NCI-H1092 (cell line): ENCODE measurements around the gene SNAI3.
A peak's percentile ranks its signal among the peaks of the same experiment; 100 is the strongest.

ENCODE experiments used
- DNase-seq: peaks from one replicate; lab custom pipeline; 2025; lab: John Stamatoyannopoulos, UW

Gene SNAI3

DNA sequence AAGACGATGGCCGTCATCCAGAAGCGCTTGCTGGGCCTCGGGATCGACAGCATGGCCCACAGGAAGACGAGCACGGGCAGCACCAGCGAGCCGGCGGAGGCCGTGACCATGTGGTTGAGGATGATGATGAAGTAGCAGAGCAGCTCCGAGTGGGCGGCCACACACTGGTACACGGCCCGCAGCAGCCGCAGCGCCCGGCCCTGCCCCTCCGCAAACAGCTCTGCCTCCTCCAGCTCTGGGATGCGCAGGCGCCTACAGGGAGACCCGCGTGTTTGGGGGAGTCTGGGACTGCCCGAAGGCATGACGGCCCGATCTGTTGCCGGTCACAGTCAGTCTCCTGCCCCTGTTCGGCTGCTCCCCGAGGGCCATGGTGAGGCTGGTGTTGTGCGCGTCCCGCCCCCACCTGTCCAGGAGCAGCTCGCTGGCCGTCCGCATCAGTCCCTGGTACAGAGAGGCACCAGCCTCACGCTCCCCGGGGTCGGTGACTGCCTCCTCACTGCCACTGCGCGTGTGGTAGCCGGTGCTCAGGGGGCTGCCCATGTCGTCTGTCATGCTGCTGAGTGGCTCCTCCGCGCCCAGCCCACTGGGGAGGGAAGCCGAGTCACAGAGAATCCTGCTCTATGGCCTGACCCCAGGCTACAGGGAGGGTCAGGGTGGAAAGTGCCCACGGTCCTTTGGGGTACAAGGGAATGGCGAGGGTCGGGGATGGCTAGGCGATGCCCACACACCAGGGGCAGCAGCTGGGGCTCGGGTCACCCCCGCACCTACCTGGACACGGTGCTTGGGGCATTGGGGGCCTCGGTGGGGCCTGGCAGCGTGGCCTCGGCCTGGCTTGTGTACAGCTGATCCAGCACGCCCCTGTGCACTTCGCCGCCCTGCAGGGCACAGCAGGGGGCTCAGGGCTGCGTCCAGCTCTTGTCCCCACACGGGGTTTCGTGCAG is 35.8 kb upstream of the SNAI3 start:
- no peak for DNase-seq

DNA sequence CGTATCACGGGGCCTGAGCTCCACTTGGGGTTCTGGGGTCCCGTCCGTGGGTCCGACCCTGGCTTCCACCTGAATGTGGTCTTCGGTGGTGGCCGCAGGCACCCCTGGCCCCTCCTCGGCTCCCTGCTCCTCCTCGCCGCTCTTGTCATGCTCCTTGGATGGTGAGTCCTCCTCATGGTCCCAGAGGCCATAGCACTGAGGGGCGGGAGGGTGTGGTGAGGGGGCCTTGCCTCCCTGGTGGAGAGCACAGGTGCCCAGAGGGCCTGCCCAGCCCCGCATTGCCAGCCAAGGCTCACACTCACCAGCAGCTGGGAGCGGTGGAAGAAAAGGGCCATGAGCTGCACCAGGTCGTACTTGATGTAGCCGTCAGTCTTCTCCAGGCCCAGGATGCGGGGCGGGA is 34.9 kb upstream of the SNAI3 start:
- DNase-seq: no peak

DNA sequence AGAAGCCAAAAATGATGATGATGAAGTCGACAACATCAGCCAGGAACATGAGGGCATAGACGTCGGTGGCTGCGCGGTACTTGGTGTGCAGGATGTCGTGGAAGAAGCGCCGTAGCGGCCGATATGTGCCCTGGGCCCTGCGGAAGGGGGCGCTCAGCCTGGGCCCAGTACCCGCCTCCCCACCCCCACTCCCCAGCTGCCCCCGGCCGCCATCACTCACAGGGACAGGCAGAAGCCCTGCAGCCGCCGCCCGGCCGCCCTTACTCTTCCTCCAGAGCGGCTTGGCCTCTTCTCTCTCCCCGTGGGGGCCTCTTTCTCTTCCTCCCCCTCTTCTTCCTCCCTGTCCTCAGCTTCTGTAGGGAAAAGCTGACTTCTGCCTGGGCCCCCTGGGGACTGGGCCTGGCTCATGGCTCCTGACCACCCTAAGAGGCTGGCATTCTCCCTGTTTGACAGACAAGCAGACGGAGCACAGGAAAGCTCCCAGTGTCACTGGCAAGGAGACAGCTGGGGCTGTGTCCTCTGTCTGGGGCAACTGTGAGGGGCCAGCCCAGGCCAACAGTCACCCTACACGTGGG is 34.2 kb upstream of the SNAI3 start:
- DNase-seq: no peak

DNA sequence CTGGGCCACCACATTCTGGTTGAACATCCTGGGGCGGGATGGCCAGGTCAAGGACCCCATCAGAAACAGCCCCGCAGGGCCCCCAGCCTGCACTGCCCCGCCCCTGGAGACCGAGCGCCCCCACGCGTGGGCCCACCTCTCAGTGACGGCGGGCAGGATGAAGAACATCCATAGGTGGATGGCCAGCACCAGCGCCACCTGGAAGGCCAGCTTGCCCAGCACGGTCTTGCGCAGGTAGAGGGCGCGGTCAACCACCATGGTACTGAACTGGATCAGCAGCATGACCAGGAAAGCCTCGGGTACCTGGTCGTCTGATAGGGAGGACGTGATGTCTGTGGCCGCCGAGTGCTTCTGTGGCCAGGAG is 33.6 kb upstream of the SNAI3 start:
- DNase-seq: no peak

DNA sequence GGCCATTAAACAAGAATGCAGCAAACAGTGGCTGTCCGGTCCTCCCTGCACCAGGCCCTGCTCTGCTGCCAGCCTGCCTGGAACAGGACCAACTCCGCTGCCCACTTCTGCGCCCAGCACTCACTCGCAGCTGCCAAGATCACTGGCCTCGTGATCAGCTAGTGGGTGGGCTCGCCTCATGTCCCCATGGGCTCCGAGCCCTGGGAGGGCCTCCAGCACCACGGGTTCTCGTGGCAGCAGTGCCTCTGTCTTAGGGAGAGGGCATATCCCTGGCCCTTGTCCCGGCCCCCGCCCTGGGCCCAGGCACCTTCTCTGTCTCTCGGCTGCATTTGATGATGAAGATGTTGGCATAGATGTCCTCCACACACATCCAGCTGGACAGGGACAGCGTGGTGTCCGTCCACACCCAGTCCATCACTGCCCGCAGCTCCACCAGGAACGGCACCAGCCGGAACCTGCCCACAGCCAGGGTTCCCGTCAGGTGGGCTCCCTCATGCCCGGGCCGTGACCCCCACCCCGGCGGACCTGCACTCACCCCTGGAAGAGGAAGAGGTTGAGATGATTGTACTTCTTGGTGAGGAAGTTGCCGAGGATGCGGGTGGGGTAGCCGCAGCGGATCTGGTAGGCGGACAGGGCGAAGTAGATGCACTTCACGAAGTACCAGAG is 33.1 kb upstream of the SNAI3 start:
- DNase-seq: peak; percentile 34

DNA sequence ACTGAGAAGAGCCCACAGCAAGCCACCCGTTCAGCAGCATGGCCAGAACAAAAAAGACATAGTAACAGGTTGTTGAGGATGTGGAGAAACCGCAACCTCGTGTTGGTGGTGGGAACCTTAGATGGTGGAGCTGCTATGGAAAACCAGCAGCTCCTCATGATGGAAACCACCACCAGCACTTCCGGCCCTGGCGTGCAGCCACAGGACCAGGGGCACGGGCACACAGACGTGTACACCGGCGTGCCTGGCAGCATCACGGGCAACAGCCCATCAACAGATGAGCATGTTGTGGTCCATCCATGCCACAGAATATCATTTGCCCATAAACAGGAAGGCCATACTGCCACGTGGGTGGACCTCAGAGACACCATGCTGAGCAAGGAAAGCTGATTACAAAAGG is 31.9 kb upstream of the SNAI3 start:
- DNase-seq: no peak

DNA sequence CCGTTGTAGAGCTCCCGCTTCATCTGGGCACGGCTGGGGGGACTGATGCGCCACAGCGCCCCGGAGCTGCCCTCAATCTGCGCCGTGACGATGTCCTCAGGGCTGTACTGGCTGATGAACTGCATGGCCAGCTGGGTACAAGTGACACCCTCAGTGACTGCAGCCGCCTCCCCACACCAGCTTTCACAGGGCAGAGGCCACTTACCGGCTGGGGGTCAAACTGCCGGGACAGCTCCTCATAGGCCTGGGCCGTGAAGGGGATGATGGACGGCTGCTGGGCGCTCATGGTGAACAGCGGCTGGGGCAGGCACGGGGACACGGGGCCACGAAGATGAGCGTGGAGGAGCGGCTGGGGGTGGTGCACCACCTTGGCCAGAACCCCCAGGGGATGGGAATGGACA is 30.3 kb upstream of the SNAI3 start:
- DNase-seq: no peak

DNA sequence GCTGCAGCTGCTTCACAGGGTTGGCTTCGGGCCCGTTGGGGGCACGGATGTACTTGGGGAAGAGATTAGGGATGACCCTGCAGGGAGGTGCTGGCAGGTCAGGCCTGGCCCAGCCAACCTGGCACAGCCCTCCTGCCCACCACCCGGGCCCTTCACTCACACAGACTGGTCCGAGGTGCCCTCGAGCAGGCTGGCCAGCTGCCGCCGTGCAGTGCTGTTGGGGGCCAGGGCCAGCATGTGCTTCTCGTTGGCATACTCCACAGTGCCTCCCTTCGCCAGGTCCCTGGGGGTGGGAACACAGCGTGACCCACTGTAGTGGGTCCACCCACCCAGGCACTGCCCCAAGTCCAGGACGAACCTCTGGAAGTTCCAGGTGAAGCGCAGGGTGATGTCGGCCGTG is 29.9 kb upstream of the SNAI3 start:
- DNase-seq: no peak

DNA sequence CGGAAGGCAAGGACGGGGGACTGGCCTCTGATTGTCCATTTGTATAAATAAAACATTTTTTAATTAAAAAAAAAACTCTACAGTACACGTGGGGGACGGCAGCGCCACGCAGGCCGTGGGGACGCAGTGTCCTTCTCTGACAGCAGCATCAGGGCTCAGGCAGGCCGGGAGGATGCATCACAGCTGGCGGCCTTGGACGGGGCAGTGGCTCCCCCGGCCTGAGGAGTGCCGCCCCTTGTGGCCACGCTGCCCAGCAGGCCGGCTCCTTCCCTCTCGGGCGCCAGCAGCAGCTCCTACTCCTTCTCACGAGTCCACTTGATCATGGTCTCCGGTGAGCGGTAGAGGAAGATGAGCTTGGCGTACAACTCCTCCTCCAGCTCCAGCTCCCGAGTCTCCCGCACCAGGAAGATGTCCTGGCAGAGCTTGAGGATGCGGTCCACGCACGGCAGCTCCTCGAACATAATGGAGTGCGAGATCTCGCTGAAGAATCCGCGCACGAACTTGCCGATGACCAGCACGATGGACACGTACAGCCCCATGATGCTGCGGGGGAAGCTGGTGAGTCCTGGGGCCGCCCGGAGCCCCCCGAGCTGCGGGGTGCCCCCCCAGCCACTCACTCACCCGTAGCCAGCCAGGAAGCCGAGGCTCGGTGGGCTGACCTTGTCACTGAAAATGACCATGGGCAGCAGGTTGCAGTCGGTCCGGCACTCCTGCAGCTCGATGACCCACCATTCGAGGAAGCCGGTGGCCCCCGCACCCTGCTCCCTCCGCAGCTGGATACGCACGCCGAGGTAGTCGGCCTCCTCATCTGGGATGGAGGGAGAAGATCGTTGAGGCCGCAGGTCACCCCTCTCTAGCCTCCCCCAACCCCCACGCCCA is 29.2 kb upstream of the SNAI3 start:
- DNase-seq: no peak

DNA sequence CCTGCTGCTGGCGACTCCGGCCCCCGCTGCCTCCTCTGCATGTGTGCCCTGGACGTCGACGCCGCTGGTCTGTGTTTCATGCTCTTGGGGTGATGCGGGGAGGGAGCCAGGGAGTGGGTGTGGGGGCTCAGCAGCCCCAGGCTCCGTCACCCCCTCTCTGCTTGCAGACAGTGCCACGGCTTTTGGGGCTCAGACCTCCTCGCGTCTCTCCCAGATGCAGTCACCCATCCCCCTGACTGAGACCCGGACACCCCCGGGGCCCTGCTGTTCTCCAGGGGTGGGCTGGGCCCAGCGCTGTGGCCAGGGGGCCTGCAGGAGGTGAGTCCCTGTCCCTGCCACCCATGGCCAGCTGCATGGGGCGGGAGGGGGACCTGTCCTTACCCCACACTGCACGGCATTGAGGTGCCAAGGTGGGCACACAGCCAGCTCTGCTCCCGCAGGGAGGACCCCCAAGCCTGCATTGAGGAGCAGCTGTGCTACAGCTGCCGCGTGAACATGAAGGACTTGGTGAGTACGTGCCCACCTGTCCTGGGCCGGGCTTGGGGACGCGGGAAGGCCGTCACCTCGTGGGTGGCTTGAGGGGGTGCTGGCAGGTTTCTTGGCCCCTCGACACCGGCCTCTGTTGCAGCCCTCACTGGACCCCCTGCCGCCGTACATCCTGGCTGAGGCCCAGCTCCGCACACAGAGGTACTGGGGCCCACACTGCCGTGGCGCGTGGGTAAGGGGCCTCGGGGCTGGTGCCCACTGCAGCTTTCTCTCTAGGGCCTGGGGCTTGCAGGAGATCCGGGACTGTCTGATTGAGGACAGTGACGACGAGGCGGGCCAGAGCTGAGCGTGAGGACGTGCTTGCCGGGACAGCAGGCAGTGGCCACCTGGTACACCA is 28.4 kb upstream of the SNAI3 start:
- DNase-seq: no peak

DNA sequence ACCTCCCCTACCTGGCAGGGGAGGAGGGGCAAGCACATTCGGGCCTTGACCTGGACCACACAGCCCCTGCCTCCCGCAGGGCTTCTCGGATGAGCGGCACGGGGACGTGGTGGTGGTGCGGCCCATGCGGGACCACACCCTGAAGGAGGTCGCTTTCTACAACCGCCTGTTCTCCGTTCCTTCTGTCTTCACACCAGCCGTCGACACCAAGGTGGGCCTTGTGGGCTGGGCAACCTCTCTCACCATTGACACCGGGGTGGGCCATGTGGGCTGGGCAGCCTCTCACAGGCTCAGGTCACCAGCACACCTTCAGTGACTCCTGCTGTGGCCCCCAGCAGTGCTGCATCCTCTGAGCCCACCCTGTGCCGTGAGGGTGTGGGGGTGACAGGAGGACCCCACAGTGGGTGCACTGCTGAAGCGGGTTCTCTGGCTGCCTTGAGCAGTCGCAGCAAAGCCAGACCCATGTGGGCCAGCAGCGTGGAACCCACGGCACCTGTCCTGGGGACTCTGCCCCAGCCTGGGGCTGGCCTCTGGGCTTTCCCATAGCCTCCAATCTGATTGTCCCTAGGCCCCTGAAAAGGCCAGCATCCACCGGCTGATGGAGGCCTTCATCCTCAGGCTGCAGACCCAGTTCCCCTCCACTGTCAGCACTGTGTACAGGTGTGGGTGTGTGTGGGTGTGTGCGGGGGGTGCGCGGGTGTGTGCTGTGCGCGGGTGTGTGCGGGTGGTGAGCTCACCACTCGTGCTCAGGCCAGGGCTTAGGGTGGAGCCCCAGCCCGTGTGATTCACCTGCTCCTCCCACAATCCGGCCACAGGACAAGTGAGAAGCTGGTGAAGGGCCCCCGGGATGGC is 27.5 kb upstream of the SNAI3 start:
- no peak for DNase-seq

DNA sequence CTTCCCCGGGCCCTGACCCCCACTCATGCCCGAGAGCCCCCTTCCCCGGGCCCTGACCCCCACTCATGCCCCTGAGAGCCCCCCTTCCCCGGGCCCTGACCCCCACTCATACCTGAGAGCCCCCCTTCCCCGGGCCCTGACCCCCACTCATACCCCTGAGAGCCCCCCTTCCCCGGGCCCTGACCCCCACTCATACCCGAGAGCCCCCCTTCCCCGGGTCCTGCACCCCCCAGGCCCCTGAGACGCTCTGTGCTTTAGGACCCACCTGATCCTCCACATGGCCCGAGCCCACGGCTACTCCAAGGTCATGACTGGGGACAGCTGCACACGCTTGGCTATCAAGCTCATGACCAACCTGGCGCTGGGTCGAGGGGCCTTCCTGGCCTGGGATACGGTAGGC is 26.7 kb upstream of the SNAI3 start:
- no peak for DNase-seq

DNA sequence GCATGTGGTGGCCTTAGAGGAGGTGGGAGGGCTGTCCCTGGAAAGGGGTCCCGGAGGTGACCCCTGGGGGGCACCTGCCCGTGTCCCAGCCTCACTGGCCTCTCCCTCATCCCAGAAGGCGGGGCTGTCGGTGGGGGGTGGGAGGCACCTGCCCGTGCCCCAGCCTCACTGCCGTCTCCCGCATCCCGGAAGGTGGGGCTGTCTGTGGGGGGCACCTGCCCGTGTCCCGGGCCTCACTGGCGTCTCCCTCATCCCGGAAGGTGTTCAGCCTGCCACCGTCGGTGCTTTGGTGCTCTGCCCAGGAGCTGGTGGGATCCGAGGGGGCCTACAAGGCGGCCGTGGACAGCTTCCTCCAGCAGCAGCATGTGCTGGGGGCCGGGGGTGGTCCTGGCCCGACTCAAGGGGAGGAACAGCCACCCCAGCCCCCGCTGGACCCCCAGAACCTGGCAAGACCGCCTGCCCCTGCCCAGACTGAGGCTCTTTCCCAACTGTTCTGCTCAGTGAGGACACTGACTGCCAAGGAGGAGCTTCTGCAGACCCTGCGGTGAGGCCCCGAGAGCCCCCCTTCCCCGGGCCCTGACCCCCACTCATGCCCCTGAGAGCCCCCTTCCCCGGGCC is 26.2 kb upstream of the SNAI3 start:
- no peak for DNase-seq

DNA sequence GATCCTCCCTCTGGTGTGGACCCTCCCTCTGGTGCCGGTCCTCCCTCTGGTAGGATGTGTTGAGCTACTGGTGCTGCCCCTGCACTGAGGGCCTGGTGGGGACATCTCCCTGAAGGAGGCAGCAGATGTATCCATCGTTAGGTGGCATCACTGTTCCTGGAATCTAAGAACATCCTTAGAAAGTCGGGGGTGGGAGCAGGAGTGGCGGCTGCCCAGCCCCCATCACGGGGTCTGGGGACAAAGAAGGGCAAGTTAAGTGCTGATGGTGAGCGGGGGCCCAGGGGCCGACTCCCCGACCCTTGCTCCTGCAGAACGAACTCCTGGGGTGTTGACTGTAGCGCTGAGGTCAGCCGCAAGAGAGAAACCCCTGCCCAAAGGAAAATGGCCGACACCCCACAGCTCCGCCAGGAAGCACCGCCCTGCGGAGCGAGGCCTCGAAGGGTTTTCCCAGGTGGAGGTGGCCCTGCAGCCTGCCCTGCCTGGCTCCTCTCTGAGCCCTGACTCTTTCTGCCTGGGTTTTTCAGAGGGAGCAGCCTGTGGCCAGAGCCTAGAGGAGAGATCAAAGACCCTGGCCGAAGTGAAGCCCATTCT is 25.5 kb upstream of the SNAI3 start:
- DNase-seq: no peak

DNA sequence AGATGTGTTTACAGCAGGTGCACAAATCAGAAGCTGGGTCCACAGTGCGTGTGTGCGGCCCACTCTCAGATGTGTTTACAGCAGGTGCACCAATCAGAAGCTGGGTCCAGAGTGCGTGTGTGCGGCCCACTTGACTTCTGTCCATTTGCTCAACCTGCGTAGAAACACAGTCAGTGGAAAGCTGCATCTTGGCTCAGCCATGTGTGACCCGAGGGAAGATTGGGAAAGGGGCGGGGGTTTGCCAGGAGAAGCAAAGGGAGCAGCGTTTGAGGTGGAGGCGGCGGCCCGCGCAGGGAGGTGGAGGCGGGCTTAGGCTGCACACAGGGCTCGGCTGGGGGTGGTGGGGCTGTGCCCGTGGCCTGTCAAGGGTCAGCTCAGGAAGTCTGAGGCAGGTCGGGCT is 24.2 kb upstream of the SNAI3 start:
- DNase-seq: no peak

DNA sequence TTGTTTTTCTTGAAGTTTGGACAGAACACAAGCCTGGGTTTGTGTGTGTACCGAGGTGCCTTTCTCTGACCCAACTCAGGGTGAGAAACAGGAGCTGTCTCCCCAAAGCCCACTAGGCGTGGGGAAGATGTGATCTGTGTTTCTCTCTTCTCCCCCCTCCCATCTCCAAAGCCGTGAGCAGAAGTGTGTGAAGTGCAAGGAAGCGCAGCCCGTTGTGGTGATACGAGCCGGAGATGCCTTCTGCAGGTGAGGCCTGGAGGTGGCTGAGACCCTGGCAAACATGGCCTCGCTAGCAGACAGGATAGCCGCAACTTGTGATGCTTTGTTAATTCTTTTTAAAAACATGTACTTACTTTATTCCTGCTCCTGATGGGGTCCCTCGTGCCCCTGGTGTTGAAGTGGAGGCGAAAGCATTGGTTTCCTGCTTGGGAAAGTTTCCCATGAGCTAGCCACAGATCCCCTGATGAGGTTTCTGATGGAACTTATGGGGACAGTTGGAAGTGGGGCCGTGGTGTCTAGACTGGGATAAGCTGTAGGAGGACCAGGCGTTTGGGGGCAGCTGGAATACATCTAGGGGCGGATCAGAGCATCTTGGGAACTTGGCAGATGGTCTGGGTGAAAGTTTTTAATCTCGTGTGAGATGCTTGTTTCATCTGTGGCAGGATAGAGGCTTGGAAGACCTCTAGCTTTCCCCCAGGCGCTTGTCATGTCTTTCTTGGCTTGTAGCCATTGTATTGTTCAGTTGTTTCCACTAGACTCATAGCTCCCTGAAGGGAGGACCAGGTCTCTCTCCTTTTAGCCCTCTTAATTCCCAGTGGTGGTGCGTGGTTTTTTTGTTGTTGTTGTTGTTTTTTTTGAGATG is 20.9 kb upstream of the SNAI3 start:
- no peak for DNase-seq

DNA sequence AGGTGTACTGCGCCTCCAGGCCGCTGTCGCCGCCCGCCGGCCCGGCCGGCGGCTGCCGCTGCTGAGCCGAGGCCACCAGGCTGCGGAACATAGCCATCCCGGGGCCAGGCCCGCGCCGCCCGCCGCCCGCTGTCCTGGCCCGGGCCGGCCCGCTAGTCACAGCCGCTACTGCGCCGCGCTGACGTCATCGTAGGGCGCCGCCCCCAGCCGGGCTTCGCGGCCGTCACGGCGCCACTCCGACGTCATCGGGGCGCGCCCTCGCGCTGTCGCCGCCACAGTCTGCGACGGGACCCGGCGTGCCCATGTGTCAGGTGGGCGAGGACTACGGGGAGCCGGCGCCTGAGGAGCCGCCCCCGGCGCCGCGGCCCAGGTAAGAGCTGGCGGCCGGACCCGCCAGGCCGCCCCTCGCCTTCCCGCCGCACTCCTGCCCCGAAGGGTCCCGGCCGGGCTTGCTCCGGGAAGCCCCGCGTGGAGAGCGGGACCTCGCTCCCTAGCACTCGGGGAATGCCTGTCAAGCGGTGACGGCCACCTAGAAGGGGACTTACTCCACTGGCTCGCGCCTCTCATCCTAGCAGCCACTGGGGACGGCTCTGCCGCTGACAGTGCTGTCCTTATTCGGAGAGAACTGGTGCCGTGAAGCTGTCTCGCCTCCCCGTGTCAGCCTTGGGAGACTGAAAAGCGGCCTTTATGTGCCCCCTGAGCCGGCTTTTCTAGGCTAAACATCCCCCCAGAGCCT is 20.1 kb upstream of the SNAI3 start, which contains the start of the genes CTU2 and RNF166:
Gene CTU2 (plus strand): TSS at position 275 of the 736 bp plus-strand sequence. CDS start 28 bp downstream, at position 303.
Gene RNF166 (minus strand): TSS at position 180 of the 736 bp plus-strand sequence. CDS start 83 bp downstream, at position 97.
- DNase-seq: peak; percentile 76
